PC-9 (cell line): Measurements from ENCODE around the gene POLDIP2. TPM values are rescaled to one million over a fixed set of nuclear protein-coding genes. Genes with fewer than 3 reads are reported as not detected.

Source experiments
- BruUV-seq: library from RNA; stranded (reverse); fragments of 400-500 nt; replicated peaks from 2 replicates; lab custom pipeline; 2021; lab: Mats Ljungman, UMichigan
- CTCF ChIA-PET: fragments of 300-600 bp; sonication (Branson Sonifier 250); formaldehyde crosslinking; loops from one replicate; lab custom pipeline; 2022; ENCODE audit warnings: antibody characterized with exemption; lab: Charles Lee
- POLR2A ChIA-PET: fragments of 300-600 bp; sonication (Branson Sonifier 250); formaldehyde crosslinking; loops from one replicate; lab custom pipeline; 2022; ENCODE audit warnings: antibody characterized with exemption; ENCODE audit not compliant: unreplicated experiment; lab: Charles Lee
- DNase-seq, 2 experiments: peaks; one replicate each; pipeline versions ENCODE4 v3.0.0 to v3.0.0-alpha.2; 2015 to 2022; ENCODE audit warnings: mixed read lengths in 1 of 2
- H2AFZ ChIP-seq: fragments of 200-600 bp; sonication (generic); 2 replicates; pipeline ENCODE4 v1.8.1; 2017; ENCODE audit warnings: antibody characterized with exemption
- H3F3A ChIP-seq: fragments of 200-600 bp; sonication (generic); 2 replicates; pipeline ENCODE4 v1.8.1; 2017; ENCODE audit warnings: antibody characterized with exemption, mild to moderate bottlenecking, low read depth; ENCODE audit not compliant: insufficient read depth
- H3K27ac ChIP-seq: fragments of 200-600 bp; sonication (generic); 2 replicates; pipeline ENCODE4 v1.6.1; 2016; ENCODE audit warnings: mixed run types
- H3K27me3 ChIP-seq: fragments of 200-600 bp; sonication (generic); 2 replicates; pipeline ENCODE4 v1.6.1; 2016; ENCODE audit warnings: low read depth, mixed run types; ENCODE audit not compliant: insufficient read depth
- H3K36me3 ChIP-seq: fragments of 200-600 bp; sonication (generic); 2 replicates; pipeline ENCODE4 v1.6.1; 2016; ENCODE audit warnings: low read depth, mixed run types
- H3K4me1 ChIP-seq: fragments of 200-600 bp; sonication (generic); replicated peaks from 2 replicates; pipeline ENCODE4 v1.6.1; 2016; ENCODE audit warnings: mixed run types; ENCODE audit not compliant: insufficient read depth
- H3K4me2 ChIP-seq: fragments of 200-600 bp; sonication (generic); 2 replicates; pipeline ENCODE4 v1.6.1; 2017; ENCODE audit warnings: mixed run types
- H3K4me3 ChIP-seq: fragments of 200-600 bp; sonication (generic); 2 replicates; pipeline ENCODE4 v1.6.1; 2016; ENCODE audit warnings: mixed run types
- H3K79me2 ChIP-seq: fragments of 200-600 bp; sonication (generic); 2 replicates; pipeline ENCODE4 v1.6.1; 2017; ENCODE audit warnings: low read depth, mixed run types
- H3K9me2 ChIP-seq: fragments of 200-600 bp; sonication (generic); 2 replicates; pipeline ENCODE4 v1.8.1; 2017; ENCODE audit warnings: mild to moderate bottlenecking; ENCODE audit not compliant: insufficient read depth
- H3K9me3 ChIP-seq: fragments of 200-600 bp; sonication (generic); 2 replicates; pipeline ENCODE4 v1.8.1; 2016; ENCODE audit warnings: low read depth; ENCODE audit not compliant: insufficient read depth
- H4K20me1 ChIP-seq: fragments of 200-600 bp; sonication (generic); 2 replicates; pipeline ENCODE4 v1.8.1; 2017; ENCODE audit not compliant: insufficient read depth
- CTCF ChIP-seq: fragments of 200-600 bp; sonication (generic); conservative IDR thresholded peaks from 2 replicates; pipeline ENCODE4 v1.6.1; 2017; ENCODE audit warnings: mixed run types, antibody characterized with exemption, mild to moderate bottlenecking, moderate library complexity
- EZH2 ChIP-seq: fragments of 200-600 bp; sonication (generic); IDR thresholded peaks from 2 replicates; pipeline ENCODE4 v1.8.0; 2017; ENCODE audit warnings: antibody characterized with exemption, low read depth
- intact Hi-C: fragments of 100-400 bp; cut with micrococcal nuclease; formaldehyde crosslinking; loops from one replicate; pipeline ENCODE4 v1.10.0; 2022; ENCODE audit not compliant: unreplicated experiment
- total RNA-seq: library from RNA; stranded (reverse); gene quantifications from 2 replicates; pipeline ENCODE4 v1.2.3, GENCODE V29; 2021

The POLDIP2 gene
- total RNA-seq, 1 experiment from 2014 or later: 98.2 TPM

- POLR2A ChIA-PET: interaction anchor here (0.5 to 2.2 kb wide), 14 partner anchors 9 to 242 kb away, joined by 3 to 42 read pairs (median 6); partner anchors contain the start of genes ALDOC and POLDIP2
- H4K20me1 ChIP-seq: peaks cover 16% of the 10 kb centered on the region
- DNase-seq: peak; percentile 99
- intact Hi-C loops: loop anchor here (5.0 kb wide), 4 partner anchors 58 to 293 kb away; partner anchors contain the start of genes NLK and SLC46A1
- H3K27ac ChIP-seq: peak within 1 kb of the TSS; percentile 76
- H3K79me2 ChIP-seq: peaks cover 45% of the 10 kb centered on the region
- H3K4me1 ChIP-seq: peaks cover 22% of the 10 kb centered on the region
- CTCF ChIA-PET: interaction anchor here (0.5 to 1.3 kb wide), 5 partner anchors 12 to 530 kb away, joined by 3 to 7 read pairs (median 6); no protein-coding TSS in a partner anchor
- BruUV-seq: no TSS peak
- H3K36me3 ChIP-seq: 0 out of 2 replicates have a peak, but pooled peaks cover 4% of the 10 kb centered on the region
- H3K9me3 ChIP-seq: no peaks in the 10 kb centered on the region
- no peaks in the 10 kb centered on the region for H3K27me3 ChIP-seq
- H3K4me3 ChIP-seq: peak within 1 kb of the TSS; percentile 87
- no peak for TF ChIP-seq CTCF
- TF ChIP-seq EZH2: no peak
- peak within 1 kb of the TSS; percentile 100 for H3K4me2 ChIP-seq
- H2AFZ ChIP-seq: peak within 1 kb of the TSS; percentile 92
- peaks cover 12% of the 10 kb centered on the region; the same call in 1 of the 2 replicates for H3F3A ChIP-seq
- H3K9me2 ChIP-seq: no peaks in the 10 kb centered on the region
Measured at GRCh38 chr17:28335201-28335958, 21.9 kb downstream of the POLDIP2 start, which contains the start of the genes IFT20 and TNFAIP1. Gene IFT20 (minus strand): TSS chr17:28335472. CDS start chr17:28331985, 3,487 bp downstream. Gene TNFAIP1 (plus strand): TSS chr17:28335761. CDS start chr17:28339522, 3,761 bp downstream.

GRCh38 chr17:28334666-28335200 lies 22.6 kb downstream of the POLDIP2 start:
- Histone ChIP-seq H4K20me1 (peaks cover 16% of the 10 kb centered on the region), H3K9me2 (no peaks in the 10 kb centered on the region), H3K36me3 (0 out of 2 replicates have a peak, but pooled peaks cover 4% of the 10 kb centered on the region), H3K4me2 (peak overlapping the region; percentile 100), H3F3A (peaks cover 12% of the 10 kb centered on the region; the same call in 1 of the 2 replicates), H3K79me2 (peaks cover 45% of the 10 kb centered on the region), H3K4me1 (peaks cover 22% of the 10 kb centered on the region), H3K9me3 (no peaks in the 10 kb centered on the region), H3K27me3 (no peaks in the 10 kb centered on the region), H3K4me3 (peak overlapping the region; percentile 87), H2AFZ (peak overlapping the region; percentile 92), H3K27ac (no peak overlapping the region)
- CTCF ChIA-PET: no interaction called here
- POLR2A ChIA-PET: interaction anchor here (0.6 to 2.2 kb wide), 8 partner anchors 9 to 74 kb away, joined by 4 to 42 read pairs (median 8); partner anchors contain the start of gene POLDIP2
- TF ChIP-seq CTCF: no peak
- no peak for TF ChIP-seq EZH2
- no TSS peak for BruUV-seq
- intact Hi-C loops: loop anchor here (5.0 kb wide), 4 partner anchors 57 to 292 kb away; partner anchors contain the start of genes NLK and SLC46A1
- DNase-seq: no peak

- intact Hi-C loops: no loop called here
- Histone ChIP-seq H3K4me3 (peak overlapping the region; percentile 87), H3K79me2 (peaks cover 45% of the 10 kb centered on the region), H4K20me1 (peaks cover 16% of the 10 kb centered on the region), H3K4me1 (peaks cover 22% of the 10 kb centered on the region), H3F3A (peaks cover 12% of the 10 kb centered on the region; the same call in 1 of the 2 replicates), H3K9me2 (no peaks in the 10 kb centered on the region), H3K36me3 (0 out of 2 replicates have a peak, but pooled peaks cover 7% of the 10 kb centered on the region), H3K9me3 (no peaks in the 10 kb centered on the region), H2AFZ (no peak overlapping the region), H3K27me3 (no peaks in the 10 kb centered on the region), H3K4me2 (peak overlapping the region; percentile 100), H3K27ac (no peak overlapping the region)
- DNase-seq: no peak
- TF ChIP-seq EZH2 (no peak), CTCF (no peak)
- ChIA-PET CTCF (no interaction called here), POLR2A (interaction anchor here (0.7 kb wide), 1 partner anchor 8 kb away, joined by 4 read pairs; no protein-coding TSS in a partner anchor)
- BruUV-seq: TSS peak; percentile 16
Measured at GRCh38 chr17:28334171-28334570, 23.2 kb downstream of the POLDIP2 start.
